Left lobe of liver (tissue), 2 donors: ENCODE measurements around the gene EXOC4. TPM values are rescaled to one million over a fixed set of nuclear protein-coding genes. Genes with fewer than 3 reads are reported as not detected.

ENCODE experiments used
- ATAC-seq: fragments of 200-7000 bp; cut with Tn5 transposase; one replicate; pipeline ENCODE4 v1.9.1; 2020; ENCODE audit warnings: mild to moderate bottlenecking, moderate library complexity
- DNase-seq: peaks from one replicate; pipeline ENCODE4 v3.0.0-alpha.2; 2020; ENCODE audit warnings: low spot score
- total RNA-seq: library from RNA; stranded (reverse); gene quantifications from one replicate; pipeline ENCODE4 v1.2.1, GENCODE V29; 2021
- donor health status: DM: no; HTN: no; CAD: no; lungs with moderate emphysema.
- donor health status: DM: no; HTN: yes; CAD: no.

The EXOC4 gene
- total RNA-seq, 1 donor from 2014 or later, result 23.1 TPM

GRCh38 chr7:133409966-133410365 is 157.1 kb downstream of the EXOC4 start:
- no peak for DNase-seq
- no peak for ATAC-seq

GRCh38 chr7:133411395-133411794 is 158.5 kb downstream of the EXOC4 start:
- no peak for DNase-seq
- ATAC-seq, result no peak

GRCh38 chr7:133412942-133413341 is 160.1 kb downstream of the EXOC4 start:
- DNase-seq (no peak), ATAC-seq (no peak)

GRCh38 chr7:133419041-133419440 is 166.2 kb downstream of the EXOC4 start:
- no peak for ATAC-seq
- DNase-seq, result no peak

GRCh38 chr7:133423618-133424017 is 170.7 kb downstream of the EXOC4 start:
- DNase-seq (no peak), ATAC-seq (no peak)

GRCh38 chr7:133428326-133428725 is 175.4 kb downstream of the EXOC4 start:
- DNase-seq, result no peak
- no peak for ATAC-seq

- DNase-seq (no peak), ATAC-seq (no peak)
Measured at GRCh38 chr7:133428876-133429275, 176.0 kb downstream of the EXOC4 start.

- DNase-seq (no peak), ATAC-seq (no peak)
Measured at GRCh38 chr7:133429371-133429770, 176.5 kb downstream of the EXOC4 start.

- no peak for DNase-seq
- no peak for ATAC-seq
Measured at GRCh38 chr7:133431134-133431724, 178.4 kb downstream of the EXOC4 start.

GRCh38 chr7:133433165-133433812 is 180.4 kb downstream of the EXOC4 start:
- DNase-seq, result no peak
- no peak for ATAC-seq

GRCh38 chr7:133434246-133434865 is 181.5 kb downstream of the EXOC4 start:
- DNase-seq (no peak), ATAC-seq (peak; percentile 38)

GRCh38 chr7:133436014-133436428 is 183.1 kb downstream of the EXOC4 start:
- DNase-seq, result no peak

GRCh38 chr7:133437544-133437943 is 184.7 kb downstream of the EXOC4 start:
- ATAC-seq (no peak), DNase-seq (no peak)

More at GRCh38 chr7:133436014-133436428, 183.1 kb downstream of the EXOC4 start:
- no peak for ATAC-seq

- DNase-seq (no peak), ATAC-seq (no peak)
Measured at GRCh38 chr7:133442818-133443217, 189.9 kb downstream of the EXOC4 start.

GRCh38 chr7:133445617-133446016 is 192.7 kb downstream of the EXOC4 start:
- ATAC-seq (no peak), DNase-seq (no peak)

GRCh38 chr7:133448012-133448411 is 195.1 kb downstream of the EXOC4 start:
- ATAC-seq (no peak), DNase-seq (no peak)

GRCh38 chr7:133452577-133452976 is 199.7 kb downstream of the EXOC4 start:
- DNase-seq (no peak), ATAC-seq (no peak)

- ATAC-seq, result no peak
- no peak for DNase-seq
Measured at GRCh38 chr7:133458688-133459087, 205.8 kb downstream of the EXOC4 start.

GRCh38 chr7:133461421-133461820 is 208.5 kb downstream of the EXOC4 start:
- ATAC-seq (no peak), DNase-seq (no peak)

GRCh38 chr7:133475655-133476054 is 222.8 kb downstream of the EXOC4 start:
- ATAC-seq, result no peak
- DNase-seq, result no peak

- ATAC-seq (no peak), DNase-seq (no peak)
Measured at GRCh38 chr7:133477791-133478190, 224.9 kb downstream of the EXOC4 start.

- DNase-seq, result no peak
- no peak for ATAC-seq
Measured at GRCh38 chr7:133478591-133479135, 225.8 kb downstream of the EXOC4 start.
